OCI-LY7 (cell line): ENCODE data around the gene TSPAN12.

Experiments used
- CTCF ChIP-seq: fragments of 200-600 bp; sonication (generic); conservative IDR thresholded peaks from 2 replicates; pipeline ENCODE4 v1.5.1; 2014; ENCODE audit warnings: mild to moderate bottlenecking, antibody characterized with exemption, low read length, moderate library complexity, mixed read lengths
- EZH2phosphoT487 ChIP-seq: fragments of 200-600 bp; sonication (generic); IDR thresholded peaks from 2 replicates; pipeline ENCODE4 v1.6.1; 2018; ENCODE audit warnings: low read depth, borderline replicate concordance, mild to moderate bottlenecking, mixed run types, antibody characterized with exemption, low read length, moderate library complexity, mixed read lengths

- TF ChIP-seq CTCF (no peak), EZH2phosphoT487 (no peak)
Observed at GRCh38 chr7:120838281-120838682, 19.7 kb downstream of the TSPAN12 start.
